Vagina (tissue), 2 donors: Measurements from ENCODE around the gene SLC35E3. TPM values are rescaled to one million over a fixed set of nuclear protein-coding genes. Genes with fewer than 3 reads are reported as not detected.
A peak's percentile ranks its signal among the peaks of the same experiment; 100 is the strongest.
"Not testable (repeated sequence)": the region's sequence is repeated elsewhere in the genome, so short reads cannot be mapped to it uniquely, and the experiment has no call there.

Experiments used
- DNase-seq, 2 donors: peaks; one replicate each; pipeline ENCODE4 v3.0.0-alpha.2; 2017; ENCODE audit errors: extremely low spot score in 2 of 2
- H3K27ac ChIP-seq: fragments of 200-600 bp; sonication (generic); one replicate; pipeline ENCODE4 v1.5.1; 2019
- H3K27me3 ChIP-seq: fragments of 200-600 bp; sonication (generic); one replicate; pipeline ENCODE4 v1.5.1; 2019
- H3K36me3 ChIP-seq, 2 donors: fragments of 200-600 bp; sonication (generic); one replicate each; pipeline ENCODE4 v1.5.1; 2017 to 2019
- H3K4me1 ChIP-seq: fragments of 200-600 bp; sonication (generic); one replicate; pipeline ENCODE4 v1.5.1; 2019
- H3K4me3 ChIP-seq, 2 donors: fragments of 200-600 bp; sonication (generic); 1 replicate in 1 of 2; 2 replicates in 1 of 2; pipeline ENCODE4 v1.5.1; 2016 to 2019
- H3K9me3 ChIP-seq: fragments of 200-600 bp; sonication (generic); one replicate; pipeline ENCODE4 v1.5.1; 2019
- POLR2A ChIP-seq, 2 donors: fragments of 450-650 bp; IDR thresholded peaks; one replicate each; pipeline ENCODE4 v1.6.1; 2017; ENCODE audit warnings: antibody characterized with exemption in 2 of 2, mild to moderate bottlenecking in 2 of 2, moderate library complexity in 2 of 2
- POLR2AphosphoS5 ChIP-seq, 2 donors: sonication (generic); formaldehyde crosslinking; IDR thresholded peaks; one replicate each; pipeline ENCODE4 v1.9.0; 2017; ENCODE audit warnings: antibody characterized with exemption in 2 of 2, mild to moderate bottlenecking in 2 of 2, low read depth in 1 of 2; ENCODE audit not compliant: insufficient read depth in 1 of 2
- intact Hi-C: fragments of 100-400 bp; cut with DNase I; formaldehyde crosslinking; loops from one replicate; pipeline ENCODE4 v1.15.1; 2023
- total RNA-seq: library from RNA; depleted of rRNA; stranded (reverse); fragments of >200 nt; gene quantifications from one replicate; pipeline ENCODE4 v1.2.3, GENCODE V29; 2016
- TF ChIP-seq, protein P1 (sequence below), 3 experiments: fragments of 450-650 bp in 2 of 3; fragments of 200-600 bp in 1 of 3; sonication (generic) in 1 of 3; IDR thresholded peaks; one replicate each; pipeline ENCODE4 v1.5.1; 2017 to 2019; ENCODE audit warnings: antibody characterized with exemption in 3 of 3, mild to moderate bottlenecking in 2 of 3, moderate library complexity in 2 of 3

The SLC35E3 gene
- total RNA-seq, 1 donor from 2014 or later, result 5.9 TPM

GRCh38 chr12:68804657-68805591 lies 58.9 kb downstream of the SLC35E3 start:
- H3K9me3 ChIP-seq, result no peaks in the 10 kb centered on the region
- H3K27me3 ChIP-seq, result no peaks in the 10 kb centered on the region
- intact Hi-C loops, result no loop called here
- no peak overlapping the region for H3K4me3 ChIP-seq
- peaks cover 0 to 4% of the 10 kb centered on the region in 2 donors for H3K36me3 ChIP-seq
- TF ChIP-seq POLR2AphosphoS5 (IDR thresholded peaks at IDR 0.05; ENCODE audit: insufficient read depth in 1 of 2, low read depth in 1 of 2) (no peak), POLR2A (IDR thresholded peaks at IDR 0.05) (no peak)
- TF ChIP-seq, protein P1, sequence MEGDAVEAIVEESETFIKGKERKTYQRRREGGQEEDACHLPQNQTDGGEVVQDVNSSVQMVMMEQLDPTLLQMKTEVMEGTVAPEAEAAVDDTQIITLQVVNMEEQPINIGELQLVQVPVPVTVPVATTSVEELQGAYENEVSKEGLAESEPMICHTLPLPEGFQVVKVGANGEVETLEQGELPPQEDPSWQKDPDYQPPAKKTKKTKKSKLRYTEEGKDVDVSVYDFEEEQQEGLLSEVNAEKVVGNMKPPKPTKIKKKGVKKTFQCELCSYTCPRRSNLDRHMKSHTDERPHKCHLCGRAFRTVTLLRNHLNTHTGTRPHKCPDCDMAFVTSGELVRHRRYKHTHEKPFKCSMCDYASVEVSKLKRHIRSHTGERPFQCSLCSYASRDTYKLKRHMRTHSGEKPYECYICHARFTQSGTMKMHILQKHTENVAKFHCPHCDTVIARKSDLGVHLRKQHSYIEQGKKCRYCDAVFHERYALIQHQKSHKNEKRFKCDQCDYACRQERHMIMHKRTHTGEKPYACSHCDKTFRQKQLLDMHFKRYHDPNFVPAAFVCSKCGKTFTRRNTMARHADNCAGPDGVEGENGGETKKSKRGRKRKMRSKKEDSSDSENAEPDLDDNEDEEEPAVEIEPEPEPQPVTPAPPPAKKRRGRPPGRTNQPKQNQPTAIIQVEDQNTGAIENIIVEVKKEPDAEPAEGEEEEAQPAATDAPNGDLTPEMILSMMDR (IDR thresholded peaks at IDR 0.05), result no peak
- DNase-seq, result no peak
- no peak overlapping the region for H3K27ac ChIP-seq
- peaks cover 26% of the 10 kb centered on the region for H3K4me1 ChIP-seq

DNA sequence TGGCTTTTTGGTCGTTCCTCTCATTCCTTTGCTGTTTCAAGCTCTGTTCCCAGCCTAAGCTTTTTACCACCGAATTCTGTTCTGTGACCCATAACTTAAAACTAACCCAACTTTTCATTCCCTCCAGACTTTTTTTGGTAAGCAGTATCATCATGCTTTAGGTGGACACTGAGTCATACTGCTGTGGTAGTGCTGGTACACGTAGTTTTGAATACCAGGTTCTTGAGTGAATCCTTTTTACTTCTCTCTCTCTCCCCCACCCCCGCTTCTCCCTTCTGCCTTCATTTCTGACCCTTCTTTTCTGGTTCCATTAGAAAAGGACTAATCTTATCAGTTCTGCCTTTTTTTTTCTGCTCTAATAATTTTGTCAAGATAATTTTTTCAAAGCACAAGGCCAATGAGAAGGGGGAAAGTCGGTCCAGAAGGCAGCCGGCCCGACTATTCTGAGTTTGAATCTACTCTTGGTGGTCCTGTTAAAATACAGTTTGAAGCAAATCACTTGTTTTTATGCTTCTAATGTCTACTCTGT lies 59.7 kb downstream of the SLC35E3 start:
- no peak for DNase-seq
- intact Hi-C loops, result no loop called here

DNA sequence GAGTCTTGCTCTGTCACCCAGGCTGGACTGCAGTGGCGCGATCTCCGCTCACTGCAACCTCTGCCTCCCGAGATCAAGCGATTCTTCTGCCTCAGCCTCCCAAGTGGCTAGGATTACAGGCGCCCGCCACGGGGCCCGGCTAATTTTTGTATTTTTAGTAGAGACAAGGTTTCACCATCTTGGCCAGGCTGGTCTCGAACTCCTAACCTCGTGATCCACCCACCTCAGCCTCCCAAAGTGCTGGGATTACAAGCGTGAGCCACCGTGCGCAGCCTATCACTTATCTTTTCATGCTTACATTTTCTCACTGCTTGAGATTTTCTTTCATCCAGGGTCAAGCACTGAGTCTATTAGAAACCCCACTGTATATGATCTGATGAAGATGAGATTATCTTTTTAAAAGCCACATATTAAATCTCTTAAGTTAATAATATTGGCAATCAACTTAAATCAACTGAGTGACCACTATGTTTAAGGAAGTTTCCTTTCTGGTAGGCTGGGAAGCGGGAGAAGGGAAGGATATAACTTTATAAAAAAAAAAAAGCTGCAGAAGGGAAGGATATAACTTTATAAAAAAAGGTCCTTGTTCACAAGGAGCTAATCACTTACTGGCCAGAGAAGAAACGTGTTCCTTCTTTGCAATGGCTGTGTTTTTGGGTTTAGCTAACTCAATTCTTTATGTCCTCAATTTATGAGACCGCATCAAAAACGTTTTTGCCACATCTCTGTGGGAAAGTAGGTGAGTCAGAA lies 60.7 kb downstream of the SLC35E3 start:
- peaks cover 39% of the 10 kb centered on the region for H3K4me1 ChIP-seq
- DNase-seq, result no peak
- TF ChIP-seq, protein P1 (IDR thresholded peaks at IDR 0.05), result no peak
- TF ChIP-seq POLR2AphosphoS5 (IDR thresholded peaks at IDR 0.05; ENCODE audit: insufficient read depth in 1 of 2, low read depth in 1 of 2), result no peak
- no peak for TF ChIP-seq POLR2A (IDR thresholded peaks at IDR 0.05)
- H3K9me3 ChIP-seq, result no peaks in the 10 kb centered on the region
- H3K4me3 ChIP-seq, result peak overlapping the region in 1 of 2 donors; percentile 98
- intact Hi-C loops, result no loop called here
- peaks cover 0 to 17% of the 10 kb centered on the region in 2 donors for H3K36me3 ChIP-seq
- H3K27ac ChIP-seq, result peak overlapping the region; percentile 100
- H3K27me3 ChIP-seq, result no peaks in the 10 kb centered on the region

More for the DNA sequence above, 59.7 kb downstream of the SLC35E3 start:
- Histone ChIP-seq H3K4me3 (no peak overlapping the region), H3K9me3 (no peaks in the 10 kb centered on the region), H3K27me3 (no peaks in the 10 kb centered on the region), H3K4me1 (peaks cover 29% of the 10 kb centered on the region), H3K27ac (no peak overlapping the region), H3K36me3 (peaks cover 0 to 11% of the 10 kb centered on the region in 2 donors)
- no peak for TF ChIP-seq POLR2A (IDR thresholded peaks at IDR 0.05)
- no peak for TF ChIP-seq POLR2AphosphoS5 (IDR thresholded peaks at IDR 0.05; ENCODE audit: insufficient read depth in 1 of 2, low read depth in 1 of 2)
- TF ChIP-seq, protein P1 (IDR thresholded peaks at IDR 0.05), result no peak

- DNase-seq, H3K9me3 ChIP-seq, H3K27me3 ChIP-seq, intact Hi-C loops: not testable (repeated sequence)
- H3K27ac ChIP-seq, result peak overlapping the region; percentile 100
- peak overlapping the region; percentile 65 to 98 for H3K4me3 ChIP-seq
- peaks cover 38% of the 10 kb centered on the region for H3K4me1 ChIP-seq
- H3K36me3 ChIP-seq, result peaks cover 0 to 17% of the 10 kb centered on the region in 2 donors
Measured at GRCh38 chr12:68807274-68807575, 61.2 kb downstream of the SLC35E3 start.

DNA sequence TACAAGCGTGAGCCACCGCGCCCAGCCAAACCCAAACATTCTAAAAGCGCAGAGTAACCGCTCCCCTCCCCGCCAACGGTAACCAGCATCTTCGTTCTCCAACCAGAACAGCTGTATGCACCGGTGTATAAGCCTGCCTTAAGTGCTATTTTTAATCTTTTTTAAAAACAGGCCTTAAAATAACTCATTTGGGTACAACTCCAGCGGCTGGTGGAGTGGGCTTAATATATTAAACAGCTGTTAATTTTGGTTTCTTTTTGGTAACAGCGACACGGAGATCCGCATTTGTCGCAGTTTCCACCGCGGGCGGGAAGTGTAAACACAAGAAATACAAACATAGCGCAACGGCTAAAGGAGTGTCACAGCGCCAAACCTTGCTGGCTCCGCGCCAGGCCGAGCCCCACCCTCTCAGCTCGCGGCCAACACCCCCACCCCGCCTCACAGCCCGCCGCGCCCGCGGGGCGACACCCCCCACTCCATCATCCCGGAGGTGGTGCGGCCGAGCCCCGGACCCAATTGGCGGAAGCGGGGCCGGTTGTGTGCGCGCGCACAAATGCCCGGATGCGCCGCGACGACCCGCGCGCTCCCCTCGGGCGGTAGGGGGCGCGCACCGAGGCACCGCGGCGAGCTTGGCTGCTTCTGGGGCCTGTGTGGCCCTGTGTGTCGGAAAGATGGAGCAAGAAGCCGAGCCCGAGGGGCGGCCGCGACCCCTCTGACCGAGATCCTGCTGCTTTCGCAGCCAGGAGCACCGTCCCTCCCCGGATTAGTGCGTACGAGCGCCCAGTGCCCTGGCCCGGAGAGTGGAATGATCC lies 61.8 kb downstream of the SLC35E3 start, which contains the start of gene MDM2:
MDM2 (plus strand) TSS at position 602 of the 812 bp plus-strand sequence. CDS start 301 bp downstream, outside the sequence.
- Histone ChIP-seq H3K27me3 (no peaks in the 10 kb centered on the region), H3K27ac (peak within 1 kb of the TSS; percentile 100), H3K36me3 (peaks cover 0 to 17% of the 10 kb centered on the region in 2 donors), H3K4me1 (peaks cover 41% of the 10 kb centered on the region), H3K9me3 (no peaks in the 10 kb centered on the region), H3K4me3 (peak within 1 kb of the TSS; percentile 65 to 98)
- TF ChIP-seq, protein P1 (IDR thresholded peaks at IDR 0.05), result peak in 2 of 3 experiments; percentile 82 to 85
- TF ChIP-seq POLR2A (IDR thresholded peaks at IDR 0.05) (peak in 1 of 2 donors; percentile 89), POLR2AphosphoS5 (IDR thresholded peaks at IDR 0.05; ENCODE audit: insufficient read depth in 1 of 2, low read depth in 1 of 2) (peak; percentile 58 to 95)
- peak in 1 of 2 donors; percentile 96 for DNase-seq
- intact Hi-C loops, result no loop called here
